ENCODE results near the gene GPR156.

- TF ChIP-seq POLR2A (IDR thresholded peaks at IDR 0.05) = no peak
- no peak for TF ChIP-seq CTCF (IDR thresholded peaks at IDR 0.05)
Observed at GRCh38 chr3:120280026-120280425, 5.0 kb downstream of the GPR156 start.

Data from Peyer's patch (tissue), 4 donors.